ENCODE results near the gene LRRC27.

LRRC27 gene

DNA sequence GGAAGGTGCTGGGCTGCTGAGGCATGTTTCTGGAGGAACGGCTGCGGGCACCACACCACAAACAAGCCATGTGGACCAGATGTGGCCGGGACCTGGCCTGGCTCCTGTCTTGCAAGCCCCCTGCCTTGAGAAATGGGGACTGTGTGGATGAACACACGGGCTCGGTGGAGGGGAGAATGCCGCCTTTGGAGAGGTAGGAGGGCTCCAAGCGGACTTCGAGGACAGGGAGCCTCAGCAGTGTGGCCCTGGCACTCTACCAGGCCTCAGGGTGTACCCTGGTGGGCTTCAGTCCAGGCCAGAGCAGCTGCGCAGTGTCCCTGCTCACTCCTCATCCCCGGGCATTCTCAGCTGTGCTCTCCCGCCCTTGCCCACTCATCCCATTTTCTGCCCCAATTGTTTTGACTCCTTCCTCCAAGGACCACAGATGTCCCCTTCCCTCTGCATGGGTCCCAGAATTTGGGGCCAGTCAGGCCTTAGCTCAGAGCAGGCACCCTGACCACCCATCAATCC, 96.5 kb downstream of the LRRC27 start:
- TF ChIP-seq, protein P1, sequence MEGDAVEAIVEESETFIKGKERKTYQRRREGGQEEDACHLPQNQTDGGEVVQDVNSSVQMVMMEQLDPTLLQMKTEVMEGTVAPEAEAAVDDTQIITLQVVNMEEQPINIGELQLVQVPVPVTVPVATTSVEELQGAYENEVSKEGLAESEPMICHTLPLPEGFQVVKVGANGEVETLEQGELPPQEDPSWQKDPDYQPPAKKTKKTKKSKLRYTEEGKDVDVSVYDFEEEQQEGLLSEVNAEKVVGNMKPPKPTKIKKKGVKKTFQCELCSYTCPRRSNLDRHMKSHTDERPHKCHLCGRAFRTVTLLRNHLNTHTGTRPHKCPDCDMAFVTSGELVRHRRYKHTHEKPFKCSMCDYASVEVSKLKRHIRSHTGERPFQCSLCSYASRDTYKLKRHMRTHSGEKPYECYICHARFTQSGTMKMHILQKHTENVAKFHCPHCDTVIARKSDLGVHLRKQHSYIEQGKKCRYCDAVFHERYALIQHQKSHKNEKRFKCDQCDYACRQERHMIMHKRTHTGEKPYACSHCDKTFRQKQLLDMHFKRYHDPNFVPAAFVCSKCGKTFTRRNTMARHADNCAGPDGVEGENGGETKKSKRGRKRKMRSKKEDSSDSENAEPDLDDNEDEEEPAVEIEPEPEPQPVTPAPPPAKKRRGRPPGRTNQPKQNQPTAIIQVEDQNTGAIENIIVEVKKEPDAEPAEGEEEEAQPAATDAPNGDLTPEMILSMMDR (IDR thresholded peaks at IDR 0.05; ENCODE audit: low read depth, low read length) = no peak
- H3K4me3 ChIP-seq (replicated peaks in 1 of 2; ENCODE audit: low read depth in 2 of 2, low read length in 2 of 2) = no peak overlapping the region
- no peak for DNase-seq (ENCODE audit: low read depth in 2 of 2)
